K562 (cell line): ENCODE results near the gene MICAL2. TPM values are rescaled to one million over a fixed set of nuclear protein-coding genes. Genes with fewer than 3 reads are reported as not detected.

ENCODE experiments used
- ATAC-seq: fragments of 200-7000 bp; cut with Tn5 transposase; 3 replicates; pipeline ENCODE4 v1.9.1; 2020; ENCODE audit warnings: moderate library complexity
- BruUV-seq: library from RNA; stranded (reverse); fragments of 400-500 nt; replicated peaks from 2 replicates; lab custom pipeline; 2021; lab: Mats Ljungman, UMichigan
- CTCF ChIA-PET: fragments of 300-600 bp; formaldehyde crosslinking; extraction: SDS; loops from one replicate; lab custom pipeline; 2021; ENCODE audit warnings: low intra/inter-chr PET ratio; lab: Yijun Ruan, JAX
- POLR2A ChIA-PET: fragments of 300-600, 350-650 bp; sonication (Branson Sonifier 250); formaldehyde crosslinking; extraction: SDS; loops from one replicate; lab custom pipeline; 2021; ENCODE audit warnings: antibody characterized with exemption, inconsistent platforms; lab: Yijun Ruan, JAX
- DNase-seq, 4 experiments: peaks; one replicate each; pipeline versions ENCODE4 v3.0.0 to v3.0.0-alpha.2; 2011 to 2018; ENCODE audit warnings: low spot score in 3 of 4, mixed read lengths in 3 of 4; ENCODE audit errors: extremely low read depth in 1 of 4
- FAIRE-seq: peaks from 2 replicates; lab custom pipeline; 2011; peaks lifted over from hg19 to GRCh38; lab: Jason Lieb, UNC
- H2AFZ ChIP-seq: 2 replicates; pipeline ENCODE4 v1.6.0; 2011; ENCODE audit warnings: low read depth, low read length, control low read depth, inconsistent platforms
- H3K27ac ChIP-seq: fragments of 200-600 bp; 3 replicates; pipeline ENCODE4 v1.8.0; 2011; ENCODE audit warnings: low read depth, mild to moderate bottlenecking, control low read depth, inconsistent platforms, low read length, moderate library complexity, mixed read lengths; ENCODE audit errors: extremely low read depth
- H3K27me3 ChIP-seq, 2 experiments: fragments of 300-600 bp in 1 of 2; 2 replicates in 1 of 2; 3 replicates in 1 of 2; pipeline versions ENCODE4 v1.6.0 to v1.8.0; 2011; ENCODE audit warnings: inconsistent platforms in 2 of 2, low read length in 2 of 2, mild to moderate bottlenecking in 1 of 2, mixed read lengths in 1 of 2, moderate library complexity in 1 of 2; ENCODE audit not compliant: control insufficient read depth in 2 of 2, insufficient read depth in 2 of 2
- H3K36me3 ChIP-seq: fragments of 300-600 bp; 3 replicates; pipeline ENCODE4 v1.8.0; 2011; ENCODE audit warnings: mild to moderate bottlenecking, low read length, inconsistent platforms; ENCODE audit not compliant: control insufficient read depth, insufficient read depth
- H3K4me1 ChIP-seq, 2 experiments: fragments of 200-600 bp in 1 of 2; replicated peaks in 1 of 2; 2 replicates in 1 of 2; 3 replicates in 1 of 2; pipeline versions ENCODE4 v1.5.1 to v1.8.0; 2011; ENCODE audit warnings: inconsistent platforms in 2 of 2, low read length in 2 of 2, mild to moderate bottlenecking in 1 of 2, mixed read lengths in 1 of 2, moderate library complexity in 1 of 2; ENCODE audit not compliant: control insufficient read depth in 2 of 2, insufficient read depth in 2 of 2
- H3K4me2 ChIP-seq: 2 replicates; pipeline ENCODE4 v1.6.1; 2011; ENCODE audit warnings: low read length, control low read depth, inconsistent platforms, mixed read lengths; ENCODE audit not compliant: insufficient read depth
- H3K4me3 ChIP-seq: fragments of 200-600 bp; sonication (generic), shearing (Covaris generic); 2 replicates; pipeline ENCODE4 v1.5.1; 2016; ENCODE audit warnings: control low read depth, inconsistent platforms
- H3K79me2 ChIP-seq: fragments of 200-600 bp; 3 replicates; pipeline ENCODE4 v1.8.0; 2011; ENCODE audit warnings: low read length, inconsistent platforms; ENCODE audit not compliant: control insufficient read depth, insufficient read depth
- H3K9ac ChIP-seq, 2 experiments: 2 replicates each; pipeline versions ENCODE4 v1.6.0 to v1.6.1; 2011; ENCODE audit warnings: low read depth in 2 of 2, low read length in 2 of 2, control low read depth in 1 of 2, inconsistent platforms in 1 of 2, mild to moderate bottlenecking in 1 of 2, mixed read lengths in 1 of 2; ENCODE audit not compliant: insufficient read depth in 1 of 2
- H3K9me1 ChIP-seq: one replicate; pipeline ENCODE4 v1.6.0; 2011; ENCODE audit warnings: inconsistent platforms, mild to moderate bottlenecking, low read length, moderate library complexity; ENCODE audit not compliant: control insufficient read depth, insufficient read depth
- H3K9me3 ChIP-seq: replicated peaks from 2 replicates; pipeline ENCODE4 v1.5.1; 2011; ENCODE audit warnings: low read depth, low read length, inconsistent platforms; ENCODE audit not compliant: control insufficient read depth, insufficient read depth
- H4K20me1 ChIP-seq: replicated peaks from 2 replicates; pipeline ENCODE4 v1.6.1; 2011; ENCODE audit warnings: low read length, inconsistent platforms, mixed read lengths; ENCODE audit not compliant: control insufficient read depth, insufficient read depth
- ATF6 ChIP-seq: sonication (generic); formaldehyde crosslinking; IDR thresholded peaks from 2 replicates; pipeline ENCODE4 v1.4.0; 2020; ENCODE audit warnings: mild to moderate bottlenecking, missing genetic modification reagents
- HDAC8 ChIP-seq: fragments of 450-650 bp; IDR thresholded peaks from 2 replicates; pipeline ENCODE4 v1.6.1; 2016; ENCODE audit warnings: mild to moderate bottlenecking, missing genetic modification characterization, moderate library complexity, missing compliant biosample characterization
- HOXB6 ChIP-seq: fragments of 250-450 bp; sonication (Bioruptor Pico); IDR thresholded peaks from 2 replicates; pipeline ENCODE4 v1.5.1; 2022; ENCODE audit warnings: mild to moderate bottlenecking, borderline replicate concordance
- NCOR1 ChIP-seq: fragments of 450-650 bp; IDR thresholded peaks from 2 replicates; pipeline ENCODE4 v1.6.1; 2016; ENCODE audit warnings: mild to moderate bottlenecking, moderate library complexity
- PPARD ChIP-seq: fragments of 250-450 bp; sonication (Bioruptor Pico); IDR thresholded peaks from 2 replicates; pipeline ENCODE4 v1.8.0; 2022; ENCODE audit warnings: inconsistent platforms, mild to moderate bottlenecking, moderate library complexity
- PRMT5 ChIP-seq: sonication (generic); formaldehyde crosslinking; IDR thresholded peaks from 2 replicates; pipeline ENCODE4 v1.5.0; 2020; ENCODE audit warnings: missing genetic modification reagents
- PRPF4 ChIP-seq: fragments of 200-400 bp; formaldehyde crosslinking; IDR thresholded peaks from one replicate; pipeline ENCODE4 v1.6.1; 2017; ENCODE audit warnings: low read length, low read depth, mild to moderate bottlenecking; ENCODE audit not compliant: insufficient read depth, poor library complexity, severe bottlenecking
- SMAD1 ChIP-seq: fragments of 150-350 bp; IDR thresholded peaks from 2 replicates; pipeline ENCODE4 v1.6.1; 2014; ENCODE audit warnings: low read length, low read depth; ENCODE audit not compliant: partially characterized antibody
- SRSF1 ChIP-seq: fragments of 200-400 bp; formaldehyde crosslinking; IDR thresholded peaks from 2 replicates; pipeline ENCODE4 v1.6.1; 2017; ENCODE audit warnings: mild to moderate bottlenecking, low read depth, low read length, moderate library complexity
- ZBTB1 ChIP-seq: sonication (generic); formaldehyde crosslinking; IDR thresholded peaks from 2 replicates; pipeline ENCODE4 v1.8.1; 2023; ENCODE audit warnings: missing genetic modification reagents, low read depth, mild to moderate bottlenecking, borderline replicate concordance
- ZNF184 ChIP-seq: sonication (generic); formaldehyde crosslinking; IDR thresholded peaks from 2 replicates; pipeline ENCODE4 v1.5.0; 2020; ENCODE audit warnings: missing genetic modification reagents
- ZNF79 ChIP-seq: fragments of 250-450 bp; sonication (Bioruptor Pico); IDR thresholded peaks from 2 replicates; pipeline ENCODE4 v1.4.0; 2020; ENCODE audit warnings: low read depth, mild to moderate bottlenecking, moderate library complexity
- WGBS: fragments of 100-300 bp; shearing (Covaris generic); methylation state at CpG from one replicate; pipeline ENCODE4 v1.1.6; 2016; ENCODE audit warnings: low coverage, mixed read lengths; ENCODE audit not compliant: insufficient coverage; ENCODE audit errors: missing lambda C conversion rate; 5-methylcytosine and 5-hydroxymethylcytosine counted together
- in situ Hi-C: fragments of 300-500 bp; cut with MboI; formaldehyde crosslinking; loops from 4 replicates; pipeline ENCODE4 v1.15.0; 2018; ENCODE audit warnings: inconsistent platforms, mixed read lengths
- intact Hi-C: fragments of 100-400 bp; cut with micrococcal nuclease; formaldehyde crosslinking; loops from 2 replicates; pipeline ENCODE4 v1.14.2; 2022
- polyA plus RNA-seq, 8 experiments: library from polyadenylated mRNA; depleted of rRNA in 4 of 8; stranded (reverse) in 5 of 8; unstranded in 3 of 8; fragments of >200 nt; fragmentation: Nextera tagmentation in 2 of 8; fragmentation: Illumina TruSeq in 1 of 8; extraction: Ambion mirVana in 2 of 8; extraction: Trizol in 1 of 8; gene quantifications; 2 replicates each; pipeline versions ENCODE4 v1.2.1 to v1.2.3, GENCODE V29; 2011 to 2014; ENCODE audit warnings: inconsistent platforms in 1 of 8, missing spikeins in 1 of 8
- total RNA-seq, 7 experiments: library from RNA; depleted of rRNA in 6 of 7; stranded (reverse); fragments of >200 nt in 6 of 7; fragmentation: Illumina TruSeq in 2 of 7; extraction: Trizol in 2 of 7; gene quantifications; 2 replicates each; pipeline versions ENCODE4 v1.2.1 to v1.2.3, GENCODE V29; 2011 to 2021; ENCODE audit warnings: low replicate concordance in 1 of 7
- TF ChIP-seq, protein P1 (sequence below): fragments of 150-350 bp; IDR thresholded peaks from 2 replicates; pipeline ENCODE4 v1.6.1; 2014; ENCODE audit warnings: low read depth, mild to moderate bottlenecking, low read length, borderline replicate concordance
- TF ChIP-seq, protein P2 (sequence below): fragments of 450-650 bp; IDR thresholded peaks from 2 replicates; pipeline ENCODE4 v1.6.1; 2016; ENCODE audit warnings: antibody characterized with exemption

Gene MICAL2
- total and polyA plus RNA-seq, 9 of the 15 experiments (the other 6 are each of a cell fraction or from before 2014, with no cell fraction given): 4.7 to 64.2 (median 33.6) TPM

DNA sequence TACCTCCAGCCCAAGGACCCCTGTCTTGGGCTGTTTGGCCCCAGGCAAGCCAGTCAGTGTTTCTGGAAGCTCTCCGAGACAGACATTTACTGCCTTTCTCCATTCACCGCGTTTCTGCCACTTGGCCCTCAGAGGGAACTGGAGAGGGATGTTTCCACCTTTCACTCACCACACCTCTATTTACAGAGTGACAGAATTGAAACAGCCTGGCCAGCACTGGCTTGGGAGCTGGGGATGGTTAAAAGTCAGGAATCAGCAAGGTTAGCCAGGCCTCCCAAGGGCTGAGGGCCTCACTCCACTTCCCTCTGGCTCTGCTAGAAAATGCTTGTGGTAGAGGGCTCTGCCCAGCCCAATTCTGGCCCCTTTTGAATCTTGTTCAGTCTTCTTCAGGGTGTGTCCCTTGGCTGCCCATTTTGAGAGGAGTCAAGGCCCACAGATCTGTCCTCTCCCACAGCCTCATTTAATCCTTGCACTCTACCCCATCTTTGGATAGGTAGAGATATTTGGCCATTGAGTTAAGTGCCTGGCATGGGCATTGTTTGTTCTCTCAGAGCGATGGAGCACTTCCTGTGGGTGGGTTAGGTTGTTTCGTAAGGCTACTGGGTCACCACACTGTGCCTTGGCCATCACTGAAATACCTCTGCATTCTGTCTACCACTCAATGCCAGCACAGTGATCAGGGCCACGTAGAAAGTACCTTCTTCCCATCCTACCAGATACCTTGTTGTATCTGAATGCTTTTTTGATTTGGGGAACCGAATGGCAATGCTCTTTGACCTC lies 119.2 kb downstream of the MICAL2 start:
- ChIA-PET CTCF (no interaction called here), POLR2A (no interaction called here)
- Histone ChIP-seq H3K79me2 (no peaks in the 10 kb centered on the region), H3K4me2 (no peak overlapping the region), H3K36me3 (peaks cover 57% of the 10 kb centered on the region; the same call in 2 of the 3 replicates), H3K9me3 (no peaks in the 10 kb centered on the region), H3K9me1 (no peaks in the 10 kb centered on the region), H3K27ac (no peak overlapping the region), H3K4me1 (peaks cover 0 to under 1% of the 10 kb centered on the region in 2 experiments; a peak in 1 of 5 replicates), H4K20me1 (no peaks in the 10 kb centered on the region), H3K9ac (no peak overlapping the region), H3K27me3 (no peaks in the 10 kb centered on the region), H2AFZ (no peak overlapping the region), H3K4me3 (no peak overlapping the region)
- intact Hi-C loops: no loop called here
- ATAC-seq: no peak
- FAIRE-seq: no peak
- no TSS peak for BruUV-seq
- in situ Hi-C loops: loop anchor here (5.0 kb wide), 1 partner anchor 142 kb away; no protein-coding TSS in a partner anchor
- DNase-seq: no peak
- 67% methylated on average over 7 of the region's 7 CpGs for WGBS
- TF ChIP-seq ZBTB1 (CRISPR knock-in tag): no peak
- no peak for TF ChIP-seq PRMT5
- no peak for TF ChIP-seq ZNF79 (CRISPR knock-in tag)
- no peak for TF ChIP-seq HOXB6
- no peak for TF ChIP-seq NCOR1
- no peak for TF ChIP-seq SRSF1
- no peak for TF ChIP-seq ZNF184 (CRISPR knock-in tag)
- TF ChIP-seq SMAD1: no peak
- TF ChIP-seq, protein P1, sequence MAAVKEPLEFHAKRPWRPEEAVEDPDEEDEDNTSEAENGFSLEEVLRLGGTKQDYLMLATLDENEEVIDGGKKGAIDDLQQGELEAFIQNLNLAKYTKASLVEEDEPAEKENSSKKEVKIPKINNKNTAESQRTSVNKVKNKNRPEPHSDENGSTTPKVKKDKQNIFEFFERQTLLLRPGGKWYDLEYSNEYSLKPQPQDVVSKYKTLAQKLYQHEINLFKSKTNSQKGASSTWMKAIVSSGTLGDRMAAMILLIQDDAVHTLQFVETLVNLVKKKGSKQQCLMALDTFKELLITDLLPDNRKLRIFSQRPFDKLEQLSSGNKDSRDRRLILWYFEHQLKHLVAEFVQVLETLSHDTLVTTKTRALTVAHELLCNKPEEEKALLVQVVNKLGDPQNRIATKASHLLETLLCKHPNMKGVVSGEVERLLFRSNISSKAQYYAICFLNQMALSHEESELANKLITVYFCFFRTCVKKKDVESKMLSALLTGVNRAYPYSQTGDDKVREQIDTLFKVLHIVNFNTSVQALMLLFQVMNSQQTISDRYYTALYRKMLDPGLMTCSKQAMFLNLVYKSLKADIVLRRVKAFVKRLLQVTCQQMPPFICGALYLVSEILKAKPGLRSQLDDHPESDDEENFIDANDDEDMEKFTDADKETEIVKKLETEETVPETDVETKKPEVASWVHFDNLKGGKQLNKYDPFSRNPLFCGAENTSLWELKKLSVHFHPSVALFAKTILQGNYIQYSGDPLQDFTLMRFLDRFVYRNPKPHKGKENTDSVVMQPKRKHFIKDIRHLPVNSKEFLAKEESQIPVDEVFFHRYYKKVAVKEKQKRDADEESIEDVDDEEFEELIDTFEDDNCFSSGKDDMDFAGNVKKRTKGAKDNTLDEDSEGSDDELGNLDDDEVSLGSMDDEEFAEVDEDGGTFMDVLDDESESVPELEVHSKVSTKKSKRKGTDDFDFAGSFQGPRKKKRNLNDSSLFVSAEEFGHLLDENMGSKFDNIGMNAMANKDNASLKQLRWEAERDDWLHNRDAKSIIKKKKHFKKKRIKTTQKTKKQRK: no peak
- TF ChIP-seq ATF6 (CRISPR knock-in tag): no peak
- TF ChIP-seq, protein P2, sequence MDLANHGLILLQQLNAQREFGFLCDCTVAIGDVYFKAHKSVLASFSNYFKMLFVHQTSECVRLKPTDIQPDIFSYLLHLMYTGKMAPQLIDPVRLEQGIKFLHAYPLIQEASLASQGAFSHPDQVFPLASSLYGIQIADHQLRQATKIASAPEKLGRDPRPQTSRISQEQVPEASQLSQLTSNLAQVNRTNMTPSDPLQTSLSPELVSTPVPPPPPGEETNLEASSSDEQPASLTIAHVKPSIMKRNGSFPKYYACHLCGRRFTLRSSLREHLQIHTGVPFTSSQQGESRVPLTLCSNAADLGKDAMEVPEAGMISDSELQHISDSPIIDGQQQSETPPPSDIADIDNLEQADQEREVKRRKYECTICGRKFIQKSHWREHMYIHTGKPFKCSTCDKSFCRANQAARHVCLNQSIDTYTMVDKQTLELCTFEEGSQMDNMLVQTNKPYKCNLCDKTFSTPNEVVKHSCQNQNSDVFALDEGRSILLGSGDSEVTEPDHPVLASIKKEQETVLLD: no peak
- no peak for TF ChIP-seq HDAC8
- no peak for TF ChIP-seq PRPF4
- no peak for TF ChIP-seq PPARD (CRISPR knock-in tag)
